Endothelial cell of umbilical vein (primary cell): ENCODE data around the gene RAB25.

Source experiments
- EZH2 ChIP-seq: IDR thresholded peaks from 2 replicates; pipeline ENCODE4 v1.6.1; 2012; ENCODE audit warnings: borderline replicate concordance, low read depth, mild to moderate bottlenecking, moderate library complexity, low read length, inconsistent platforms; ENCODE audit not compliant: severe bottlenecking
- FOS ChIP-seq: IDR thresholded peaks from 2 replicates; pipeline ENCODE4 v1.6.1; 2011; ENCODE audit warnings: mild to moderate bottlenecking, low read length, moderate library complexity, borderline replicate concordance; ENCODE audit not compliant: insufficient read depth
- GATA2 ChIP-seq: IDR thresholded peaks from 2 replicates; pipeline ENCODE4 v1.7.0; 2011; ENCODE audit warnings: low read depth, mild to moderate bottlenecking, moderate library complexity, mixed read lengths, low read length; ENCODE audit not compliant: insufficient read length, insufficient read depth
- JUN ChIP-seq: IDR thresholded peaks from 2 replicates; pipeline ENCODE4 v1.6.1; 2011; ENCODE audit warnings: borderline replicate concordance, low read depth; ENCODE audit not compliant: insufficient read length, insufficient read depth
- MYC ChIP-seq: IDR thresholded peaks from one replicate; pipeline ENCODE4 v1.6.1; 2011; ENCODE audit warnings: mild to moderate bottlenecking, low read depth, low read length
- POLR2A ChIP-seq: IDR thresholded peaks from 2 replicates; pipeline ENCODE4 v1.6.1; 2012; ENCODE audit warnings: low read depth, mild to moderate bottlenecking, control low read depth, low read length
- POLR2AphosphoS5 ChIP-seq: IDR thresholded peaks from 2 replicates; pipeline ENCODE4 v1.6.1; 2012; ENCODE audit warnings: low read depth, mild to moderate bottlenecking, control low read depth, low read length, moderate library complexity; ENCODE audit not compliant: insufficient read depth
- TF ChIP-seq, protein P1 (sequence below), 2 donors: IDR thresholded peaks; 1 replicate in 1 of 2; 2 replicates in 1 of 2; pipeline ENCODE4 v1.5.1; 2011; ENCODE audit warnings: low read length in 2 of 2, mild to moderate bottlenecking in 2 of 2, moderate library complexity in 2 of 2, control low read depth in 1 of 2, inconsistent platforms in 1 of 2, low read depth in 1 of 2; ENCODE audit not compliant: insufficient read depth in 1 of 2; ENCODE audit errors: extremely low read depth in 1 of 2
- TF ChIP-seq, protein P2 (sequence below): IDR thresholded peaks from 2 replicates; pipeline ENCODE4 v1.6.1; 2011; ENCODE audit not compliant: insufficient read depth, insufficient read length

DNA sequence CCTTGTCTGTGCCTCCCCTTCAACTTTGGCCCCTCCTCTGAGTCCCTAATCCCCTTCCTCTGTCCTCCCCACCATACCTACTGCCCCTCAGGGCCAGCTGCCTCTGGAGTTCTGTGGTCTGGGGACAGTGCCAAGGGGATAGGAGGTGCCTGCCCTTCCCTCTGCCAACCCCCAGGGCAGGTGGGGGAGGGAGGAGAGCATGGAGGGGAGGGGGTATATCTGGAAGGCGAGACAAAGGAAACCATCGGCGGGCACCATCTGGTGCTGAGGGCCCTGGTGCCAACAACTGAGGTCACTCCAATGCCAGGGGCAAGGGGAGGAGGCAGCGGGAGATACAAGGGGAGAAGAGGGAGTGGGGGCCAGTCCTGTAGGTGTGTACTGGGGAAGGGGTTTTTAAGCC is 9.6 kb downstream of the RAB25 start:
- TF ChIP-seq POLR2A (no peak), MYC (no peak), EZH2 (no peak), POLR2AphosphoS5 (no peak), JUN (no peak), GATA2 (no peak), FOS (no peak)
- TF ChIP-seq, protein P1, sequence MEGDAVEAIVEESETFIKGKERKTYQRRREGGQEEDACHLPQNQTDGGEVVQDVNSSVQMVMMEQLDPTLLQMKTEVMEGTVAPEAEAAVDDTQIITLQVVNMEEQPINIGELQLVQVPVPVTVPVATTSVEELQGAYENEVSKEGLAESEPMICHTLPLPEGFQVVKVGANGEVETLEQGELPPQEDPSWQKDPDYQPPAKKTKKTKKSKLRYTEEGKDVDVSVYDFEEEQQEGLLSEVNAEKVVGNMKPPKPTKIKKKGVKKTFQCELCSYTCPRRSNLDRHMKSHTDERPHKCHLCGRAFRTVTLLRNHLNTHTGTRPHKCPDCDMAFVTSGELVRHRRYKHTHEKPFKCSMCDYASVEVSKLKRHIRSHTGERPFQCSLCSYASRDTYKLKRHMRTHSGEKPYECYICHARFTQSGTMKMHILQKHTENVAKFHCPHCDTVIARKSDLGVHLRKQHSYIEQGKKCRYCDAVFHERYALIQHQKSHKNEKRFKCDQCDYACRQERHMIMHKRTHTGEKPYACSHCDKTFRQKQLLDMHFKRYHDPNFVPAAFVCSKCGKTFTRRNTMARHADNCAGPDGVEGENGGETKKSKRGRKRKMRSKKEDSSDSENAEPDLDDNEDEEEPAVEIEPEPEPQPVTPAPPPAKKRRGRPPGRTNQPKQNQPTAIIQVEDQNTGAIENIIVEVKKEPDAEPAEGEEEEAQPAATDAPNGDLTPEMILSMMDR (IDR thresholded peaks at IDR 0.05; ENCODE audit: extremely low read depth in 1 of 2, insufficient read depth in 1 of 2, low read depth in 1 of 2, low read length in 2 of 2): no peak
- TF ChIP-seq, protein P2, sequence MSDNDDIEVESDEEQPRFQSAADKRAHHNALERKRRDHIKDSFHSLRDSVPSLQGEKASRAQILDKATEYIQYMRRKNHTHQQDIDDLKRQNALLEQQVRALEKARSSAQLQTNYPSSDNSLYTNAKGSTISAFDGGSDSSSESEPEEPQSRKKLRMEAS: no peak
